GM20431 (cell line): ENCODE measurements around the gene EEF1AKMT1.

Experiments
- in situ Hi-C: fragments of 300-500 bp; cut with MseI, MboI; formaldehyde crosslinking; loops from one replicate; pipeline ENCODE4 v1.15.0; 2020; ENCODE audit warnings: low sequenced_read_pairs; ENCODE audit not compliant: unreplicated experiment

EEF1AKMT1 gene

DNA sequence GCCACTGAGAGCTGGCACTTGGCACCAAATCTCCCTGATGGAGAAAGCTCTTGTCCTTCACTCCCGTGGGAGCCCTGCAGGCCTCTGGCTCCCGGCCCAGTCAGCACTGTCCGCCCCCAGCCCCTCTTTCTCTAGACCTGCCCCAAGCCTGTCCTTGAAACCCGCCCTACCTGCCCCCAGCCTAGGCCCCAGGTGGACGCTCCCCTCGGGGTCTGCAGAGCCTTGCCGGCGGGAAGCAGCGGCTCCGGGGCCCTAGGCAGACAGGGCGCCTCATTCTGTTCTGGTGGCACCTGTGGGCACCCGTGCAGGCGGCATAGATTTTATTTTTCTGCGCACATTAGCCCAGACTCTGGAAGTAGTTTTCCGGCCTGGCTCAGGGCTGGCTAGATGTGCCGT is 52.7 kb downstream of the EEF1AKMT1 start:
- in situ Hi-C loops = no loop called here

DNA sequence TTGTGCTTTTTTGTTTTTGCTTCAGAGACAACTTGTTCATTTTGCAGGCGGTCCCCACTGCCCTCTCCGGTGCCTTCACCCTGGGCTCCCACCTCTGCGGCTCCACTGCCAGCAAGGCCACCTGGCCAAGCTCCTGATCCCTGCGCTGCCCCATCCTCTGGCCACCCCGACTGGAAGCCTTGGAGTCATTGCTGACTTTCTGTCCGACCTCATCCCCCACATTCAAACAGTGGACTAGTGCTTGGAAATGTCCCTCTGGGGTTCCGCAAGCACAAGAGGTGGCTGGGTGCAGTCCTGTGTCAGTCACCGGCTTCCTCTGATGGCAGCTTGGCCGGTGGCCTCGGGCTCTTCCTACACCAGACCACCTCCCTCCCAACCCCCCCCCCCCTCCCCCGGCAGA is 53.3 kb downstream of the EEF1AKMT1 start:
- in situ Hi-C loops = no loop called here

- in situ Hi-C loops = loop anchor here (10.0 kb wide), 1 partner anchor 205 kb away; no protein-coding TSS in a partner anchor
Observed at GRCh38 chr13:20719783-20720182, 54.0 kb downstream of the EEF1AKMT1 start.

- in situ Hi-C loops = loop anchor here (10.0 kb wide), 1 partner anchor 206 kb away; no protein-coding TSS in a partner anchor
Observed at GRCh38 chr13:20718958-20719566, 54.7 kb downstream of the EEF1AKMT1 start.

DNA sequence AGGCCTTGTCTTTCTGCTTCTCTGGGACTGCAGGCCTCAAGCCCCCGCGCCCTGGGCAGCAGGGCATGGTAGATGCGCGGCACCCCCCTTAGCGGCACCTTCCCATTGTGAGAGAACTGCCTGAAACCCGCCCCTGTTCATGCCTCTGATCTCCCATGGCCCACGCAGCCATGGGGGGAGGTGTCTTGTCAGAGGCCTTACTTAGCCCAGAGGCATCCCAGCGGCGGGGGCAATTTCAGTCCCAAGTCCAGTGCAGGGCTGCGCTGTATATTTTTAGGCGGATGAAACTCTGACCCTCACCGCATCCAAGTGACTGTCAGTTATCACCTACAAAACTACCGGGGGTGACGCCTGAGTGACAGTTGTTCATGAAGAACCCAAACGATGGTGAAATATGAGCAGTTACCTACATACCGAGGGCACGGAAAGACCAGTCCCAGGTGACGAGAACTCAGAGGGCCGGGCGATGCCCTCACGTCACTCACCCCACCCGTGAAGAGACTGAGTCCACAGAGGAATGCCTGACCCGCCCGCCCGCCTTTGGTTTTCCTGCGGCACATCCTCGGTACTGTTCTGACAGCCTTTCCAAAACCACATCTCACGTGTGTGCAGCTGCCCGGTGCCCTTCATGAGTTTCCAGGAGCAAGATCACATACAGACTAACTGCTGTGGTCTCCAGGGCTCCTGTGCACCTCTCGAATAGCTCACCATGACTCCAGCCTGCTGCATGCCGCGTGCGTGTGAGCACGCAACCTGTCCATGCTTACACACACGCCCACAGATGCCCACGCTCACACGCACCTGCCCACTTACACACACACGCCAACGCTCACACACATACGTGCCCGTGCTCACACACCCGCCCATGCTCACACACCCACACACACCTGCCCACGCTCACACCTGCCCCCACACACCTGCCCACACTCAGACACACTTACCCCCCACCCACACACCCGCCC is 55.9 kb downstream of the EEF1AKMT1 start:
- in situ Hi-C loops = loop anchor here (10.0 kb wide), 1 partner anchor 207 kb away; no protein-coding TSS in a partner anchor

GRCh38 chr13:20716951-20717350 is 56.8 kb downstream of the EEF1AKMT1 start:
- in situ Hi-C loops = loop anchor here (10.0 kb wide), 1 partner anchor 208 kb away; no protein-coding TSS in a partner anchor

DNA sequence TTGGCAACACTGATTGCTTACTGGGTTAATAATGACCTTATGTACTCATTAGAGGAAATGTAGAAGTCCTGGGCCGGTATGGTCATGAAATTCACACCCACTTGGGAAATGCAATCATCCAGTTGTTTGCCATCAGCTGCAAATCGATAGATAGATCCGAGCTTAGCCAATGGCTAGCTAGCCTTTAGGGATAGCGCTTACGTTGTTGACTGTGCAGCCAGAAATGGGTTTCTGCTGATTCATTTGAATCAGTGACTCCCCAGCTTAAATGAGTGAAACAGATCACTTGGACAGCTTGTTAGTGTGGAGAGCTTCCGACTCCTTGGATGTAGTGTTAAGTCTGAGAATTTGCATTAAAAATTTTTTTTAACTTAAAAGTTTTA is 58.4 kb downstream of the EEF1AKMT1 start:
- in situ Hi-C loops = loop anchor here (10.0 kb wide), 1 partner anchor 209 kb away; no protein-coding TSS in a partner anchor

DNA sequence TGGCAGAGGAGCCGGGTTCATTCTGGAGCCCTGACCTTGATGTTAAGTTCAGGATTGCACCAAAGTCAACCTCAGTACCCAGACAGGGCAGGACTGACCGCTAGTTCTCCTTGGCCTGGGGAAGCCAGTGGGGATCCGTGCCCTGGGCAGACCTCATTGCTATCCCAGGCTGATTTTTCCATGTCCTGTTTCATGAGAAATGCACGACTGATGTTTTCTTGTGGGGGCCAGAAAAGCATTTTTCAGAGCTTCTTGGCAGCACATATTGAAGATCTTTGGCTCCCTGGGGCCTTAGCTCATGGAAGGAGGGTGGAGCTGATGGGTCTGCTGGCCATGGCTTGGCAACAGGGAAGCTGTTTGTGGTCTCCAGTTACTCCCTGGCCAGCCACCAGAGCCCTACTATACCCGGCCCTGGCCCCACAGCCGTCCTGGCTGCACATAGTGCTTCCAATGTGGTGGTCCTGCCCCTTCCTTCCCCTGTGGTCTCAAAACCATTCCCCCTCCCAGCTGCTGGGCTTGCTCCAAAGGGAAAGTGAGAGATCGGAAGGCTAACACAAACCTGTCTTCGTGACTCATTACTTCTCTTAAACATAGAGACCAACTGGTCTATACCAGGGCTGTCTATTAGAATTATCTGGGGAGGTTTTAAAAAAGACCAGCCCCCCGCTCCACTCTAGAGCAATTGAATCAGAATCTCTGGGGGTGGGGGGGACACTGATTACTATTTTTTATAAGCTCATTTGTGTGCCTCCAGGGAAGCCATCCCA is 59.0 kb downstream of the EEF1AKMT1 start:
- in situ Hi-C loops = loop anchor here (10.0 kb wide), 1 partner anchor 210 kb away; no protein-coding TSS in a partner anchor

GRCh38 chr13:20714161-20714560 is 59.6 kb downstream of the EEF1AKMT1 start:
- in situ Hi-C loops = loop anchor here (10.0 kb wide), 1 partner anchor 211 kb away; no protein-coding TSS in a partner anchor

DNA sequence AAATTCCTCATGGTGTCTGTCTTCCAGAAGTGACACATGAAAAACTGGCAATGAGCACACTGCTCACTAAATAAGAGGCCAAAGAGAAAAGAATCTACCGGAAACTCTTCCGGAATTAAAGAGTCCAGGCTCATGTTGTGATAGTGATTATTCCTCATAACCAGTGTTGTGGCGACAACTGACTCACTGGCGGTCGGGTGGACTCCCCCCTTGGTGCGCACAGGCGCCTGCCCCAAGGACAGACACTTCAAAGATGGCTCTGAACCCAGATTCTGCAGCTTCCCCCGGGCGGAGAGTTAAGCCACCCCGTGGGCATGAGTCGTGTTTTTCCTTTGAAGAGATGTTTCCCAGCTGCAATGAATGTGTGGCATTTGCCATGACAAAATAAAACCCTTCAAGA is 60.0 kb downstream of the EEF1AKMT1 start:
- in situ Hi-C loops = loop anchor here (10.0 kb wide), 1 partner anchor 211 kb away; no protein-coding TSS in a partner anchor

DNA sequence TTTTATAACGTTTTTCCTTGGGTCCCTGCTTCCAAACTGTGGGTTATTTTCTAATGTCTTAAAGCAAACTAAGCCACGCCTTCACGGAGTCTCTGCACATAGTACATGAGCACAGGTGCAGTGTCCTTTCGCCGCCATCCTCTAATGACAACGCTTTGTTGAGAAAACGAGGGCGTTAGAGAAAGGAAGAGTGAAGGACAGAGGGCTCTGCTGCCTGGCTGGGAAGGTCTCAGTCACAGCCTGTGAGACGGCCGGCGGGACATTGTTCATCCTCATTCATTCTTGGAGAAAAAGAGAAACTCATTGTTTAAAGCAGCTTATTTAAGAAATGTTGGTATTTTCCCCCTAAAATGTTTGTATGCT is 60.8 kb downstream of the EEF1AKMT1 start:
- in situ Hi-C loops = loop anchor here (10.0 kb wide), 1 partner anchor 212 kb away; no protein-coding TSS in a partner anchor

GRCh38 chr13:20711301-20712044 is 62.3 kb downstream of the EEF1AKMT1 start:
- in situ Hi-C loops = loop anchor here (10.0 kb wide), 1 partner anchor 213 kb away; no protein-coding TSS in a partner anchor

DNA sequence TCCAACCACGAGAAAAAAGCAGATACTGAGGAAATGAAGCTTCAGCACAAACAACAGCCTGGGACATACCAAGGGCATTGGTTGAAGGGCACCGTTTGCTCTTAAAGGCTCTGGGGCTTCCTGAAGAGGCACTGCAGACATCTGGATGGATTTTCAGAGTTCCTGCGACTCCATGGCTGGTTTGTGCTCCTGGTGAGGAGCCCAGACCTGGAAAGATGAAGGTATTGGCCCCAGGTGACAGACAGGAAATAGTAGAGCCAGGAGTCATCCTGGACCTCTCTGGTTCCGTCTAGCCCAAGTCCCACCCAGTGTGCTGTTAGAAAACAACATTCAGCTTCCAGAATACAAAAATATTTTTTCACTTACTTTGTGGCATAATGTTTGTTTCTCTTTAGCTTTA is 64.0 kb downstream of the EEF1AKMT1 start:
- in situ Hi-C loops = loop anchor here (10.0 kb wide), 1 partner anchor 215 kb away; no protein-coding TSS in a partner anchor

DNA sequence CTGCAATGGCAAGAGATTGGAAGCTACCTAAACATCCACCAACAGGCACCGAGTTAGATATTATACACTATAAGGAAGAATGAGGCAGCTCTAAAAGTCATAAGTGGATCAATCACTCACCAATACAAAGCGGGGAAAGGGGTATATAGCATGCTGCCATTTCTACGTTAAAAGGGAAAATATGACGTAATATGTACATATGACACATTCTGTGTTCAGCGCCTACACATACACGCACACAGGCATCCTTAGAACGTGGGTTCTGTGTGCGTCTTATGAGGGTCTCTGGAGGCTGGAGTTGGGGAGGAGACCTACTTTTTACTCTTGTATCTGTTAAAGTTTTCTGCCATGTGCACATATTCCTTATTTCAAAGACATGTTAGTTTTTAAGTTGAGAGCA is 64.4 kb downstream of the EEF1AKMT1 start:
- in situ Hi-C loops = no loop called here

DNA sequence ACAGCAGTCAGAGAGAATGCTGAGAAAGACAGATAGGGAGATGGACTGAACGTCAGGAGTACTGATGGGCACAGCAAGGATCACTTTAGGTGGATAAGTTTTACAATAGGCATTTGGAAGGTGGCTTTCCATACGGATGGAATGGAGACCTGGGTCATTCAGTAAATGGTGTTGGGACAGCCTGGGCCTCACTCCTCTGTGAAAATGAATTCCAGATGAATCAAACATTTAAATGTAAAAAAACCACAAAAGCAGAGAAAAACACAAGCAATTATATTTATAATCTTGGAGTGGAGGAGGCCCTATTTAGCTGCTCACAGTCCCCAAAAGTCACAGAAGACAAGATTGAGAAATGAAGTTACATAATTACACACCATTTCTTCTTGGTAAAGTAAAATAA is 65.5 kb downstream of the EEF1AKMT1 start:
- in situ Hi-C loops = no loop called here

- in situ Hi-C loops = no loop called here
Observed at GRCh38 chr13:20706661-20707060, 67.1 kb downstream of the EEF1AKMT1 start.

DNA sequence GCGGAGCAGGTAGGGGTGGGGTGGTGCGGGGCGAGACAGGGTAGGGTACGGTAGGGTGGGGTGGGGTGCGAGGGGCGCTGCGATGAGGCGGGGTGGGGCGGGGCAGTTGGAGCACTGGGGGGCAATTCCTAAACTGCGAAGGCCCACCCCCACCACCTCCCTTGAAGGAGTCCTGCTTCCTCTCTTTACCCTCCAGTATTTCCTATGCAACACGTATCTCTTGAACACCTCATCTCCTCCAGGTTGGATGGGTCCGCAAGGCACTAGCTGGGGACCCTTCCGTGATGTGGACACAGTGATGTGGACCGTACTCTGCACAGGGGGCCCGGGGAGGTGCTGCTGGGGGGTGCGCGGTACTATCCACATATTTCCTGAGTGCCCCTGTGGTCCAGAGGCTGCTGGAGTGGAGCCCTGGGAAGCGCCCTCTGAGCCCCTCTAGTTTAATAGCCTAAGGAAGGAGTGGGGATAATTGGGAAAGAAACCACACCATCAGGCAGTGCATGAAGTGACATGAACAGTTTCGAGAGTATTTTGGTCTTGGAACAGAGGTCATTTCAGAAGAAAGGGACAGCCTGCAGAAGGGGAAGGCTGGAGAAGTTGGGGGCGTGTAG is 69.2 kb downstream of the EEF1AKMT1 start:
- in situ Hi-C loops = no loop called here

- in situ Hi-C loops = no loop called here
Observed at GRCh38 chr13:20703780-20704458, 69.8 kb downstream of the EEF1AKMT1 start.
